Bronchial epithelial cell (primary cell): ENCODE results near the gene PSMD12. TPM values are rescaled to one million over a fixed set of nuclear protein-coding genes. Genes with fewer than 3 reads are reported as not detected.

Experiments used
- DNase-seq: peaks from one replicate; pipeline ENCODE4 v3.0.0-alpha.2; 2010; ENCODE audit warnings: low read depth
- FAIRE-seq: peaks from 2 replicates; lab custom pipeline; 2011; peaks lifted over from hg19 to GRCh38; lab: Jason Lieb, UNC
- H3K27me3 ChIP-seq: 2 replicates; pipeline ENCODE4 v1.5.1; 2011; ENCODE audit warnings: low read length; ENCODE audit not compliant: control insufficient read depth, insufficient read depth
- H3K36me3 ChIP-seq: 2 replicates; pipeline ENCODE4 v1.5.1; 2011; ENCODE audit warnings: low read length; ENCODE audit not compliant: control insufficient read depth, insufficient read depth
- H3K4me3 ChIP-seq: 2 replicates; pipeline ENCODE4 v1.5.1; 2011; ENCODE audit warnings: mild to moderate bottlenecking, low read depth, low read length, control low read depth
- CTCF ChIP-seq: IDR thresholded peaks from 2 replicates; pipeline ENCODE4 v1.5.1; 2011; ENCODE audit warnings: mild to moderate bottlenecking, moderate library complexity, low read length, control low read depth, inconsistent platforms; ENCODE audit not compliant: insufficient read depth, severe bottlenecking
- total RNA-seq: library from RNA; depleted of rRNA; stranded (reverse); fragments of >200 nt; gene quantifications from 2 replicates; pipeline ENCODE4 v1.2.1, GENCODE V29; 2014

The PSMD12 gene
- total RNA-seq, 1 donor from 2014 or later, result 13.2 TPM

- no peak for FAIRE-seq
- H3K36me3 ChIP-seq, result no peaks in the 10 kb centered on the region
- DNase-seq, result no peak
- H3K27me3 ChIP-seq, result no peaks in the 10 kb centered on the region
- no peak overlapping the region for H3K4me3 ChIP-seq
- TF ChIP-seq CTCF, result no peak
Observed at GRCh38 chr17:67401106-67401505, 34.7 kb upstream of the PSMD12 start.

GRCh38 chr17:67400193-67400592 is 33.8 kb upstream of the PSMD12 start:
- TF ChIP-seq CTCF, result no peak
- no peaks in the 10 kb centered on the region for H3K27me3 ChIP-seq
- no peak for FAIRE-seq

GRCh38 chr17:67399676-67400075 is 33.3 kb upstream of the PSMD12 start:
- no peaks in the 10 kb centered on the region for H3K36me3 ChIP-seq
- no peak overlapping the region for H3K4me3 ChIP-seq
- DNase-seq, result no peak
- H3K27me3 ChIP-seq, result no peaks in the 10 kb centered on the region
- FAIRE-seq, result no peak
- no peak for TF ChIP-seq CTCF

More at GRCh38 chr17:67400193-67400592, 33.8 kb upstream of the PSMD12 start:
- no peaks in the 10 kb centered on the region for H3K36me3 ChIP-seq
- H3K4me3 ChIP-seq, result no peak overlapping the region
- no peak for DNase-seq

- no peak for DNase-seq
- no peak for FAIRE-seq
- H3K36me3 ChIP-seq, result no peaks in the 10 kb centered on the region
Observed at GRCh38 chr17:67393809-67394397, 27.5 kb upstream of the PSMD12 start.

GRCh38 chr17:67392111-67392510 is 25.7 kb upstream of the PSMD12 start:
- FAIRE-seq (no peak), DNase-seq (no peak)
- H3K4me3 ChIP-seq, result no peak overlapping the region
- no peaks in the 10 kb centered on the region for H3K36me3 ChIP-seq
- no peaks in the 10 kb centered on the region for H3K27me3 ChIP-seq
- TF ChIP-seq CTCF, result no peak

More at GRCh38 chr17:67393809-67394397, 27.5 kb upstream of the PSMD12 start:
- H3K27me3 ChIP-seq, result no peaks in the 10 kb centered on the region
- H3K4me3 ChIP-seq, result no peak overlapping the region
- TF ChIP-seq CTCF, result no peak
